SK-N-SH (cell line): Measurements from ENCODE around the gene FOXP1. TPM values are rescaled to one million over a fixed set of nuclear protein-coding genes. Genes with fewer than 3 reads are reported as not detected.

Source experiments
- CTCF ChIA-PET: fragments of 300-600, 350-600 bp; formaldehyde crosslinking; extraction: SDS; loops from one replicate; lab custom pipeline; 2021; lab: Yijun Ruan, JAX
- POLR2A ChIA-PET: fragments of 350-600 bp; sonication (Branson Sonifier 250); formaldehyde crosslinking; extraction: SDS; loops from one replicate; lab custom pipeline; 2020; ENCODE audit warnings: antibody characterized with exemption, inconsistent platforms; lab: Yijun Ruan, JAX
- DNase-seq: peaks from one replicate; pipeline ENCODE4 v3.0.0; 2012
- H2AFZ ChIP-seq: fragments of 200-600 bp; sonication (generic); 2 replicates; pipeline ENCODE4 v1.8.1; 2016; ENCODE audit warnings: antibody characterized with exemption, mild to moderate bottlenecking, low read depth
- H3F3A ChIP-seq: fragments of 200-600 bp; sonication (generic); replicated peaks from 2 replicates; pipeline ENCODE3; 2016; ENCODE audit warnings: antibody characterized with exemption, mild to moderate bottlenecking; ENCODE audit not compliant: insufficient read depth
- H3K27ac ChIP-seq, 2 experiments: fragments of 200-500 bp in 1 of 2; fragments of 200-600 bp in 1 of 2; sonication (Bioruptor generic) in 1 of 2; sonication (generic), shearing (Covaris generic) in 1 of 2; 2 replicates each; pipeline versions ENCODE4 v1.5.1 to v1.6.1; 2014 to 2016; ENCODE audit warnings: low read depth in 2 of 2, inconsistent platforms in 1 of 2, low read length in 1 of 2, mild to moderate bottlenecking in 1 of 2, mixed read lengths in 1 of 2
- H3K27me3 ChIP-seq: fragments of 200-600 bp; sonication (generic), shearing (Covaris generic); 2 replicates; pipeline ENCODE4 v1.6.1; 2016; ENCODE audit warnings: mixed run types; ENCODE audit not compliant: insufficient read depth
- H3K36me3 ChIP-seq, 2 experiments: fragments of 200-500 bp in 1 of 2; fragments of 200-600 bp in 1 of 2; sonication (Bioruptor generic) in 1 of 2; sonication (generic) in 1 of 2; replicated peaks in 1 of 2; 2 replicates each; pipeline versions ENCODE3 to v1.5.1; 2014 to 2016; ENCODE audit warnings: low read length in 1 of 2, mild to moderate bottlenecking in 1 of 2; ENCODE audit not compliant: insufficient read depth in 2 of 2, control insufficient read depth in 1 of 2
- H3K4me1 ChIP-seq, 2 experiments: fragments of 200-500 bp in 1 of 2; fragments of 200-600 bp in 1 of 2; sonication (Bioruptor generic) in 1 of 2; sonication (generic), shearing (Covaris generic) in 1 of 2; 2 replicates each; pipeline versions ENCODE4 v1.5.1 to v1.6.1; 2014 to 2016; ENCODE audit warnings: low read depth in 1 of 2, low read length in 1 of 2, mixed run types in 1 of 2; ENCODE audit not compliant: insufficient read depth in 2 of 2, control insufficient read depth in 1 of 2
- H3K4me2 ChIP-seq: fragments of 200-600 bp; sonication (generic), shearing (Covaris generic); 2 replicates; pipeline ENCODE4 v1.6.1; 2017; ENCODE audit warnings: mixed run types
- H3K4me3 ChIP-seq, 2 experiments: fragments of 200-500 bp in 1 of 2; fragments of 200-600 bp in 1 of 2; sonication (Bioruptor generic) in 1 of 2; sonication (generic), shearing (Covaris generic) in 1 of 2; 2 replicates each; pipeline versions ENCODE4 v1.5.1 to v1.8.1; 2014 to 2016; ENCODE audit warnings: low read depth in 2 of 2, inconsistent platforms in 1 of 2, low read length in 1 of 2, mild to moderate bottlenecking in 1 of 2, mixed read lengths in 1 of 2, moderate library complexity in 1 of 2
- H3K79me2 ChIP-seq: fragments of 200-600 bp; sonication (generic); 2 replicates; pipeline ENCODE4 v1.8.1; 2017; ENCODE audit warnings: mild to moderate bottlenecking; ENCODE audit not compliant: insufficient read depth
- H3K9ac ChIP-seq: fragments of 200-600 bp; sonication (generic); 2 replicates; pipeline ENCODE4 v1.6.1; 2017; ENCODE audit warnings: mixed run types
- H3K9me2 ChIP-seq: fragments of 200-600 bp; sonication (generic); 2 replicates; pipeline ENCODE4 v1.6.1; 2017; ENCODE audit warnings: mixed run types
- H3K9me3 ChIP-seq: fragments of 200-600 bp; sonication (generic); 2 replicates; pipeline ENCODE4 v1.6.1; 2017; ENCODE audit warnings: mixed run types, mild to moderate bottlenecking, moderate library complexity
- H4K20me1 ChIP-seq: fragments of 200-600 bp; sonication (generic); 2 replicates; pipeline ENCODE4 v1.6.1; 2017; ENCODE audit warnings: mild to moderate bottlenecking, mixed run types; ENCODE audit not compliant: insufficient read depth
- CHD2 ChIP-seq: fragments of 150-350 bp; IDR thresholded peaks from 2 replicates; pipeline ENCODE4 v1.6.1; 2018; ENCODE audit warnings: low read length; ENCODE audit not compliant: partially characterized antibody
- CTCF ChIP-seq: fragments of 200-600 bp; sonication (generic); IDR thresholded peaks from 2 replicates; pipeline ENCODE4 v1.6.1; 2017; ENCODE audit warnings: antibody characterized with exemption, mild to moderate bottlenecking, moderate library complexity
- EP300 ChIP-seq, 2 experiments: IDR thresholded peaks; 2 replicates each; pipeline versions ENCODE4 v1.4.0 to v1.6.1; 2012; ENCODE audit warnings: borderline replicate concordance in 1 of 2, low read depth in 1 of 2, low read length in 1 of 2
- FOSL2 ChIP-seq: IDR thresholded peaks from 2 replicates; pipeline ENCODE4 v1.4.0; 2012; ENCODE audit warnings: low read depth, mild to moderate bottlenecking, moderate library complexity, borderline replicate concordance
- GABPA ChIP-seq: IDR thresholded peaks from 2 replicates; pipeline ENCODE4 v1.4.0; 2012; ENCODE audit warnings: low read depth, mild to moderate bottlenecking
- GATA2 ChIP-seq: sonication (generic); formaldehyde crosslinking; IDR thresholded peaks from 2 replicates; pipeline ENCODE4 v1.5.0; 2020; ENCODE audit warnings: mild to moderate bottlenecking, missing genetic modification reagents
- MAX ChIP-seq: IDR thresholded peaks from 2 replicates; pipeline ENCODE4 v1.4.0; 2012; ENCODE audit warnings: low read depth
- MEF2A ChIP-seq: IDR thresholded peaks from 2 replicates; pipeline ENCODE4 v1.4.0; 2012; ENCODE audit warnings: low read depth, borderline replicate concordance
- MXI1 ChIP-seq: IDR thresholded peaks from 2 replicates; pipeline ENCODE4 v1.6.1; 2012; ENCODE audit warnings: mild to moderate bottlenecking, low read depth, low read length, improper control_type of control experiment
- NRF1 ChIP-seq: IDR thresholded peaks from 2 replicates; pipeline ENCODE4 v1.6.1; 2012; ENCODE audit warnings: low read depth, mild to moderate bottlenecking, low read length
- PBX3 ChIP-seq: IDR thresholded peaks from 2 replicates; pipeline ENCODE4; 2012
- POLR2AphosphoS5 ChIP-seq: IDR thresholded peaks from 2 replicates; pipeline ENCODE4 v1.6.1; 2012; ENCODE audit warnings: low read depth, low read length
- RAD21 ChIP-seq: IDR thresholded peaks from 2 replicates; pipeline ENCODE4 v1.6.1; 2012; ENCODE audit warnings: mild to moderate bottlenecking, low read length
- REST ChIP-seq: IDR thresholded peaks from 2 replicates; pipeline ENCODE4 v1.6.1; 2012; ENCODE audit warnings: mild to moderate bottlenecking, low read depth, low read length, moderate library complexity
- SMC3 ChIP-seq: IDR thresholded peaks from 2 replicates; pipeline ENCODE4 v1.6.1; 2012; ENCODE audit warnings: low read depth, low read length, improper control_type of control experiment
- TEAD4 ChIP-seq: IDR thresholded peaks from 2 replicates; pipeline ENCODE4 v1.4.0; 2012; ENCODE audit warnings: mild to moderate bottlenecking, borderline replicate concordance; ENCODE audit not compliant: insufficient read depth
- USF1 ChIP-seq: IDR thresholded peaks from 2 replicates; pipeline ENCODE4 v1.4.0; 2012; ENCODE audit warnings: low read depth, borderline replicate concordance
- YY1 ChIP-seq: IDR thresholded peaks from 2 replicates; pipeline ENCODE4 v1.4.0; 2012; ENCODE audit warnings: low read depth, mild to moderate bottlenecking
- WGBS: methylation state at CpG from one replicate; pipeline ENCODE4 v1.1.6; 2017; ENCODE audit warnings: low lambda C conversion rate; 5-methylcytosine and 5-hydroxymethylcytosine counted together
- polyA plus RNA-seq, 3 experiments: library from polyadenylated mRNA; depleted of rRNA; stranded (reverse); fragments of >200 nt; gene quantifications; 2 replicates each; pipeline ENCODE4 v1.2.3, GENCODE V29; 2012

Gene FOXP1
- polyA plus RNA-seq, 1 of the 3 experiments (the other 2 are of a cell fraction), result 8.8 TPM

GRCh38 chr3:71128961-71129360 is 454.6 kb downstream of the FOXP1 start:
- POLR2A ChIA-PET, result no interaction called here
- peak overlapping the region in 1 of 2 experiments; percentile 88; a peak in 2 of 4 replicates for H3K27ac ChIP-seq
- 80% methylated on average over 6 of the region's 6 CpGs for WGBS
- H3K27me3 ChIP-seq, result no peaks in the 10 kb centered on the region
- no peak for DNase-seq
- peaks cover 0 to 7% of the 10 kb centered on the region in 2 experiments for H3K36me3 ChIP-seq
- H3K9me2 ChIP-seq, result no peaks in the 10 kb centered on the region
- peak overlapping the region; percentile 78; the same call in 1 of the 2 replicates for H3K9ac ChIP-seq
- TF ChIP-seq POLR2AphosphoS5 (no peak), USF1 (no peak), GABPA (no peak), PBX3 (no peak), GATA2 (CRISPR knock-in tag) (no peak), SMC3 (no peak), RAD21 (no peak), REST (no peak), YY1 (no peak), MXI1 (no peak), MAX (no peak), FOSL2 (no peak), CHD2 (no peak), TEAD4 (no peak), EP300 (IDR thresholded peaks at IDR 0.05; ENCODE audit: borderline replicate concordance in 1 of 2, low read depth in 1 of 2, low read length in 1 of 2) (no peak), CTCF (no peak), NRF1 (no peak), MEF2A (no peak)
- H4K20me1 ChIP-seq, result no peaks in the 10 kb centered on the region
- peaks cover 43% of the 10 kb centered on the region for H3K79me2 ChIP-seq
- H3K4me1 ChIP-seq, result peaks cover 0 to 12% of the 10 kb centered on the region in 2 experiments; a peak in 3 of 4 replicates
- peak overlapping the region; percentile 79; the same call in 1 of the 2 replicates for H3K4me2 ChIP-seq
- no peaks in the 10 kb centered on the region for H3K9me3 ChIP-seq
- peaks cover 7% of the 10 kb centered on the region for H3F3A ChIP-seq
- no peak overlapping the region for H2AFZ ChIP-seq
- no peak overlapping the region for H3K4me3 ChIP-seq
- CTCF ChIA-PET, result interaction anchor here (0.6 kb wide), 1 partner anchor 122 kb away, joined by 3 read pairs; no protein-coding TSS in a partner anchor
